ENCODE results near the gene ALDH3A1.
A peak's percentile ranks its signal among the peaks of the same experiment; 100 is the strongest.

The ALDH3A1 gene

DNA sequence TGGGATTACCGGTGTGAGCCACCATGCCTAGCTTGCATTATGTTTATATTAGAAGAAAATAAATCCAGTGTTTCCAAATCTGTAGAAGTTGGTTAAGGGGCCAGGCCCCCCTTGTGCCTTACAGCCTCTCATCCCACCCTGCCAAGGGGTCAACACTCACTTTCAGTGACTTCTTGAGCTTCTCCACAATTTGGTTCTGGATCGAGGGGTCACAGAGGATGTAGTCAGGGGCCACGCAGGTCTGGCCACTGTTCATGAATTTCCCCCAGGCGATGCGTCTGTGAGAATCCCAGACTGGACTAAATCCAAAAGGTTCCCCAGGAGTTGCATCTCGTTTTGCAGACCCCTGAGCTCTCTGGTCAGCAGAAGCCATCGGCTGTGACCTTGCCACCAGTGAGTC lies 7.2 kb downstream of the ALDH3A1 start:
- no peak for DNase-seq

GRCh38 chr17:19739241-19740201 lies 8.6 kb downstream of the ALDH3A1 start:
- DNase-seq = no peak

DNA sequence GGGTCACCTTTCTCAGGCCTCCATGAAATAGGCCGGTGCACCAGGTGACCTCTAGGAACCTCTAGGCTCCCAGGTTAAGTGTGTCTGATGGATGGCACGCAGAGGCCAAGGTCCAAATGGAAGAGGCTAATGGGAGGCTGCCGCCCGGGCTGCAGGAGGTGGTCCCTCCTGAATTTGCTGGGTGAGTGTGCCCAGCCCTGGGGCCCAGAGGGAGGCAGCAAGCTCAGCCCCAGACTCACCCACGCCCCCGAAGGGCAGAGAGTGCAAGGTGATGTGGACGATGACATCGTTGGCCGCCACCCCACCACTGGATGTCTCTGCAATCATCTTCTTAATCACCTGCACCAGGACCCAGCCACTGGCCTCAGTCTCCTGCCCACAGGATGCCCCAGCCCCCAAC lies 9.3 kb downstream of the ALDH3A1 start:
- DNase-seq = no peak

- DNase-seq = no peak
These were observed 10.0 kb downstream of the ALDH3A1 start for GRCh38 chr17:19738073-19738449.

DNA sequence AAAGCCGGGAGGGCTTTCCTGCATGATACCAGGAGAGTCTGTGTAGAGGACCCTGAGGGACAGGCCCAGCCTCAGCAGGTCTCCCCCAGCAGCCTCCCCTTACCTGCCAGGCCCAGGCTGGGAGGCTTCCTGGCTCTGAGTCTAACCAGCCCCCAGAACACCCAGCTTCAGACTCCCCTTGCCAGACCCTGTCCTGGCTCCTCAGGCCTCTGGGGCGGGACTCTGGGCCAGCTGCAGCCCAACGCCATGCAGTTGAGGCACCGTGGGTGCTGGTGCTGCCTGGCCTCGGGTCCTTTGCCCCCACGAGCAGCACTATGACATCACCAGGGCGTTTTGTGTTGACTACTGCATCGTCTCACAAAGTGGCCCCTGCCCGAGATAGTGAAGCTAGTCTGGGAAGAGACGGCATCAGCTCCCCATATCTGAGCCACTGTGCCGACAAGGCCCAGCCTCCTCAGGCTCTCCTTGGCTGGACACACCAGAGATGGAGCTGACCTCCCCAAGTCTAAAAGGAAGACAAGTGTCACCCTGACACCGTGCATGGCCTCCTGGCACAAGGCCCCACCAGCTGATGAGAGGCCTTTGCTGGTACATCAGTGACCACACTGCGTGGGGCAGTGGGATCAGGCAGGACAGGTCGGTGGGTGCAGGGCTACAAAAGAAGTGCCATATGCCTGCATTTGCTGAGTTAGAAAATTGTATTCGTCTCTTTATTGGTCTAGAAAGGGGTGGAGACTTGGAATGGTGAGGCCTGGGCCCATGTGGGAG lies 10.6 kb downstream of the ALDH3A1 start:
- DNase-seq = no peak

DNA sequence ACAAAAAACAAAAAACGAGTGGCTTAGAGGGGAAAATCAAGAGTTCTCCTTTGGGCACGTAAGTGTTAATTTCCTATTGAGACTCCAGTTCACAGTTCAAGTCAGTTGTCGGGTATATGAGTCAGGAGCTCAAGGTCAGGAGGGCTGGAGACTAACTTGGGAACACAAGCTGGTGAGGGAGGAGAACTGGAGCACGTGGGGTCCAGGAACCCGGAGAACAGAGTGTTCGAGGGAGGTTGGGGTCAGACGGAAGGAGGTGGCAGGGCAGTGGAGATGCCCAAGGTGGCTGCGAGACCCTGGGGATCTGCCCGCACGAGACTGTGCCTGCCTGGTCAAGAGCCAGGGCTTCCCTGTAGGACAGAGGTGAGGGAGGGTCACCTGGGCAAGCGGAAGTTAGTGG lies 12.0 kb downstream of the ALDH3A1 start:
- DNase-seq = no peak

- no peak for DNase-seq
These were observed 14.1 kb downstream of the ALDH3A1 start for GRCh38 chr17:19733953-19734526.

DNA sequence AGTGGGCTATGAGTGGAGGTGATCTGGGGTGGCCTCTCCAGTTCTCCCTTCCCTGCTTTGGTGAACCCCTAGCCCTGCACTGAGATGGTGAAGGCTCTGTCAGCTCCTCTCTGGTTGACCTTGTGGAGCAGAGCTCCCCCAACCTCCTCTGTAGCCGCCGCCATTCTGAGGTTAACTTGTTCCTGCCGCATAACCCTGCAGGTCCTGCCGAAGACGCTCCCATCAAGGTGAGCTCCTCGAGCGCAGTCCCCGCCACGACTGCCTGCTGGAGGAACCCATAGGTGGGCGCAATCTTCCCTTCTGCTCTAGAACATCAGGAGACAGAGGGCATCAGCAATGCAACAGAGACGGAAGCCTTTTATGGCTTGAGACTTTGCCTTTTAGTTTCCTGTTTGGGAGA lies 16.5 kb downstream of the ALDH3A1 start:
- no peak for DNase-seq

DNA sequence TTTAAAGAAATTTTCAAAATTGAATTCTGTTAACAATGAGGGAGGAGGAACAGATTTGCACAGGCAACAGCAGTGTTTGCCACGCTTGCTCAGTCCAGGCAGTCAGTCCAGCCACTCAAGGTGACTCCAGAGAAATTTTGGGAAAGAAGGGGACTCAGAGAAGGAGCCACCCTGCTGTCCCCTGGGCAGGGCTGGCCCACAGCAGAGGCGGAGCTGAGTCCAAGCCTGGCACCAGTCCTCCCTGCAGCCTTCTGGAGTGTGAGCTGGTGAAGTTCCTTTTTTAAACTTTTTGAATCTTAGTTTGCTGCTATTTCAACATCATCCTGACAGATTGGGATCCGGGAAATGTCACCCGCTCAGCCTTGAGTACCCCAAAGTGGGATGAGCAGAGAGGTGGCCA lies 17.3 kb downstream of the ALDH3A1 start:
- DNase-seq = no peak

DNA sequence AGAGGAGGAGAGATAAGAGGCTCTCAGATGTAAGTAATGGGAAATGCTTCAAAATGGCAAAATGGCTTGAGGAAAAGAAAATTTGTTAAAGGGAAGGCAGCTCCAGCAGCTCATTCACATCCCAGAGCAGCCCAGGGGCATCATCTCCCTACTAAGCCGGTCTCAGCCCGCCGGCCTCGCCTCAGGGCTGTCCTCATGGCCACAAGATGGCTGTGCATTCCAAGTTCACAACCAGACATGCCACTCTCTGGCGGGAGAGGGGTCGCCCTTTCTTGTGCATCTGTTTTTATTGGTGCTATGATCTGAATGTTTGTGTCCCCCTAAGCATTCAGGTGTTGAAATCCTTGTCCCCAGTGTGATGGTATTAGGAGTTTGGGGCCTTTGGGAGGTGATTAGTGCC lies 18.2 kb downstream of the ALDH3A1 start:
- no peak for DNase-seq

- no peak for DNase-seq
These were observed 20.0 kb downstream of the ALDH3A1 start for GRCh38 chr17:19728084-19728495.

GRCh38 chr17:19727501-19728078 lies 20.5 kb downstream of the ALDH3A1 start:
- DNase-seq = no peak

- no peak for DNase-seq
These were observed 21.3 kb downstream of the ALDH3A1 start for GRCh38 chr17:19726631-19727376.

DNA sequence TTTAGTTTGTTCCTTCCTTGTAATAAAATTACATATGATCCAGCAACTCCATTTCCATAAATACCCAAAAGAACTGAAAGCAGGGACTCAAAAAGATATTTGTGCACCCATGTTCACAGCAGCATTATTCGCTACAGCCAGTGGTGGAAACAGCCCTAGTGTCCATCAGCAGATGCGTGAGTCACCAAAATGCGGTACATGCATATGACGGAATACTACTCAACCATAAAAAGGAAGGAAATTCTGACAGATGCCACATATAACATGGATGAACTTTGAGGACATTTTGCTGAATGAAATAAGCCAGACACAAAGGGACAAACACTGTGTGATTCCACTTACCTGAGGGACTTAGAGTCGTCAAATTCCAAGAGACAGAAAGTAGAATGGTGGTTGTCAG lies 22.6 kb downstream of the ALDH3A1 start:
- no peak for DNase-seq

- no peak for DNase-seq
These were observed 23.3 kb downstream of the ALDH3A1 start for GRCh38 chr17:19724501-19725420.

DNA sequence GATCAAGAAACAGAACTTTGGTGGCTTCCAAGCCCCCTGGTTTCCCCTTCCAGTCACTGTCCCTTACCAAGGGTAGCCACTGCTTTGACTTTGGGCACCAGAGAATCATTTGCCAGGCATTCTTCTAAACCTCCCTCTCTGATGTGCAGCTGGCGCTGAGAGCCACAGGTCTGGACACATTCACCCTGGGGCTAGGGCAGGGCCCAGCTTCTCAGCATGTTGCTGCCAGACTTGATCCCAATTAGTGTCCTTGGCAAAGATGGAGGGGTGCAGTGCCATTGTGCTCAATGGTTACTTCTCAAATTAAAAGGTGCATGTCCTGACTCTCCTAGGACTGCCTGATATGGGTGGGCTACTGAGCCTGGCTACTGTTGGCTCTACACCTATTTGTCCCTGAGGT lies 24.1 kb downstream of the ALDH3A1 start:
- no peak for DNase-seq

DNA sequence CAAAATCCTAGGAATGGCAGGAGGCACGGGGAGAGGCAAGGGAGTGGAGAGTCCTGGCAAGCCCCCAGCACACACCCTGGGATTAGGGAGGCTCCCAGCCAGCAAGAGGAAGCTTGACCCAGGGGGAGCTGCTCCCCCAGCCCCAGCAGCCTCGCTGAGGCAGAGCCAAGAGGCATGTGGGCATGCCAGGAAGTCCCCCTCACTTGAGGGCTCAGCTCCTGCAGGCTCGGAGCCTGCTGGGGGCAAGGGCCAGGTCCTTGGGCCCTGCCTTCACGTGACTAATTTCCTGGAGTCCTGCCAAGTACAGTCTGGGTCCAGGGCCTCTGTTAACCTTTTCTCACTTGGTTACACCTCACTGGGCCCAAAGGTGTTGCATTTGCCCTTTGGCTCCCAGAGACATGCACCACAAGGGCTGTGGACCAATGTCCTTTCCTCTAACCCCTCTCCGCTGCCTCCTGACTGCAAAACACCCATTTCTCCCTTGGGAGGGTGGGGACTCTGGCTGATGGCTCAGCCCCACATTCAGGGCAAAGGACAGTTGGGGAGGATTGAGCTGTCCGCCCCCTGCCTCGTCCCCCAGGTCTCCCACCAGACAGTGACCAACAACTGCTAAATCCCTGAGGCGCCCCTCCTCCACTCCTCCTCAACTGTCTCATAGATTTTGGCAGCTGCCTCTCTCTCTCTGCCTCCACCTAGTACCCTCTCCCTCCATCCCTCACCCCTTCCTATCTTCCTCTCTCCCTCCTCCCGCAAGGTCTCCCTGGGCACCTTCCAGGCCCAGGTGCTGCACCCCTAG lies 27.3 kb downstream of the ALDH3A1 start:
- DNase-seq = peak; percentile 54

GRCh38 chr17:19720210-19720475 lies 28.0 kb downstream of the ALDH3A1 start:
- DNase-seq = no peak

GRCh38 chr17:19719355-19720209 lies 28.5 kb downstream of the ALDH3A1 start:
- peak; percentile 38 for DNase-seq

Measured in kidney glomerular epithelial cell (primary cell).